Kidney epithelial cell (primary cell): ENCODE data around the gene CHSY1. TPM values are rescaled to one million over a fixed set of nuclear protein-coding genes. Genes with fewer than 3 reads are reported as not detected.
A peak's percentile ranks its signal among the peaks of the same experiment; 100 is the strongest.
"Not testable (repeated sequence)": the region's sequence is repeated elsewhere in the genome, so short reads cannot be mapped to it uniquely, and the experiment has no call there.

Experiments
- DNase-seq: peaks from one replicate; pipeline ENCODE4 v3.0.0-alpha.2; 2010; ENCODE audit warnings: low read depth
- H3K27me3 ChIP-seq: 2 replicates; pipeline ENCODE4 v1.6.0; 2011; ENCODE audit warnings: low read length; ENCODE audit not compliant: control insufficient read depth, insufficient read depth
- H3K36me3 ChIP-seq: 2 replicates; pipeline ENCODE4 v1.5.1; 2011; ENCODE audit warnings: low read length; ENCODE audit not compliant: control insufficient read depth, insufficient read depth
- H3K4me3 ChIP-seq: 2 replicates; pipeline ENCODE4 v1.5.1; 2011; ENCODE audit warnings: low read depth, mild to moderate bottlenecking, control low read depth, low read length
- total RNA-seq: library from RNA; depleted of rRNA; stranded (reverse); fragments of >200 nt; gene quantifications from 2 replicates; pipeline ENCODE4 v1.2.3, GENCODE V29; 2015
- TF ChIP-seq, protein P1 (sequence below): IDR thresholded peaks from 2 replicates; pipeline ENCODE4 v1.5.1; 2011; ENCODE audit warnings: mild to moderate bottlenecking, moderate library complexity, low read length, control low read depth, inconsistent platforms; ENCODE audit not compliant: insufficient read depth, poor library complexity, severe bottlenecking

The CHSY1 gene
- total RNA-seq, 1 donor from 2014 or later: 21.1 TPM

DNA sequence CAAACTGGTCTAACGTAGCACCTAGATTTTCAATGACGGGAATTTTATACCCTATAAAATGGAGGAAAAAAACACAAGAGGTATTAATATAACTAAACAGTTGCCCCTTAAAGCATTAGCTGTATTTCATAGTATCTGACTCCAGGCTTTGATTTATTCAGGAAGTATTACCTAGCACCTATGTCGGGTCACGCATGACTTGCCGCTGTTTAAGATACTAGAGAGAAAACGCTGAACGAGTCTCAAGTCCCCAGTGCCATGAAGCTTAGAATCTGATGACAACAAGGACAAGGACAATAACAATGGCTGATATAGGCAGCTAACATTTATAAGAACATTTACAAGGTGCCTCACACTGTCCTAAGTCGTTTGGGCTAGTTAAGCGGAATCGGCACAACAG, 41.3 kb upstream of the CHSY1 start:
- H3K4me3 ChIP-seq: peak overlapping the region; percentile 97
- no peaks in the 10 kb centered on the region for H3K27me3 ChIP-seq
- H3K36me3 ChIP-seq: peaks cover 1% of the 10 kb centered on the region
- DNase-seq: no peak
- TF ChIP-seq, protein P1, sequence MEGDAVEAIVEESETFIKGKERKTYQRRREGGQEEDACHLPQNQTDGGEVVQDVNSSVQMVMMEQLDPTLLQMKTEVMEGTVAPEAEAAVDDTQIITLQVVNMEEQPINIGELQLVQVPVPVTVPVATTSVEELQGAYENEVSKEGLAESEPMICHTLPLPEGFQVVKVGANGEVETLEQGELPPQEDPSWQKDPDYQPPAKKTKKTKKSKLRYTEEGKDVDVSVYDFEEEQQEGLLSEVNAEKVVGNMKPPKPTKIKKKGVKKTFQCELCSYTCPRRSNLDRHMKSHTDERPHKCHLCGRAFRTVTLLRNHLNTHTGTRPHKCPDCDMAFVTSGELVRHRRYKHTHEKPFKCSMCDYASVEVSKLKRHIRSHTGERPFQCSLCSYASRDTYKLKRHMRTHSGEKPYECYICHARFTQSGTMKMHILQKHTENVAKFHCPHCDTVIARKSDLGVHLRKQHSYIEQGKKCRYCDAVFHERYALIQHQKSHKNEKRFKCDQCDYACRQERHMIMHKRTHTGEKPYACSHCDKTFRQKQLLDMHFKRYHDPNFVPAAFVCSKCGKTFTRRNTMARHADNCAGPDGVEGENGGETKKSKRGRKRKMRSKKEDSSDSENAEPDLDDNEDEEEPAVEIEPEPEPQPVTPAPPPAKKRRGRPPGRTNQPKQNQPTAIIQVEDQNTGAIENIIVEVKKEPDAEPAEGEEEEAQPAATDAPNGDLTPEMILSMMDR: no peak

DNA sequence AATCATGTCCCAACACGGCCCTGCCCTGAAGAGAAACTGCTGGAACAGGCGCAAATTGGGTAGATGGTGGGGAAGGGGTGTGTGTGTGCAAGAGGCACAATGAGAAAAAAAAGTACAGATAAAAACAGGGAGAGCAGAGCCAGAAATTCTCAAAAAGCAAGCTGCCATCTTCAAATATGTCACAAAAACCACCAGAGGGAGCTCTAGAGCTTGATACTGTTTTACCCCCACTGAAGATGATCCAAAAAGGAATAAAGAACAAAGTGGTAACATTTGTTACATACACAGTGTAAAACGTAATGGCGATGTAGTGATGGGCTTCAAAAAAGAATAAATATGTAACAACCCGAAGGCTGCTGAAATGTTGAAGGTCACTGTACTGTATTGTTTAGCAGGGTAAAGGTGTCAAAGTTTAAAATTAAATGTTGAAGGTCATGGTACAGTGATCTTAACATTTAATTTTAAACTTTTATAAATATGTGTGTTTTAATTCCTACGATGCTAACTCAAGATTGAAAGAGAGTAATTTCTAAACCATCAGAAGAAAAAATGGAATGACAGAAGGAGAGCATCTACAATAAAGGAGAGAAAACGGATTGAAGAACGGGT, 37.2 kb upstream of the CHSY1 start:
- peak; percentile 23 for DNase-seq
- Histone ChIP-seq H3K4me3 (no peak overlapping the region), H3K36me3 (peaks cover 1% of the 10 kb centered on the region), H3K27me3 (no peaks in the 10 kb centered on the region)
- TF ChIP-seq, protein P1: peak; percentile 65

DNA sequence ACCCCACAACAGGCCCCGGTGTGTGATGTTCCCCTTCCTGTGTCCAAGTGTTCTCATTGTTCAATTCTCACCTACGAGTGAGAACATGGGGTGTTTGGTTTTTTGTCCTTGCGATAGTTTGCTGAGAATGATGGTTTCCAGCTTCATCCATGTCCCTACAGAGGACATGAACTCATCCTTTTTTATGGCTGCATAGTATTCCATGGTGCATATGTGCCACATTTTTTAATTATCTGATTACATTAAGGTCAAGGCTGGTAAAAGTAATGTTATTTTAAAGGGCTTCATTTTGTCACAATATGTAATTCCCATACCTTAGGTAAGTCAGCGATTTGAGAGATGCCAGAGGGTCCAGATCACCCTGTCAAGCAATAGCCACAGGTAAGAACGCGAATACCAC, 35.5 kb upstream of the CHSY1 start:
- H3K4me3 ChIP-seq, H3K27me3 ChIP-seq, H3K36me3 ChIP-seq, DNase-seq: not testable (repeated sequence)

DNA sequence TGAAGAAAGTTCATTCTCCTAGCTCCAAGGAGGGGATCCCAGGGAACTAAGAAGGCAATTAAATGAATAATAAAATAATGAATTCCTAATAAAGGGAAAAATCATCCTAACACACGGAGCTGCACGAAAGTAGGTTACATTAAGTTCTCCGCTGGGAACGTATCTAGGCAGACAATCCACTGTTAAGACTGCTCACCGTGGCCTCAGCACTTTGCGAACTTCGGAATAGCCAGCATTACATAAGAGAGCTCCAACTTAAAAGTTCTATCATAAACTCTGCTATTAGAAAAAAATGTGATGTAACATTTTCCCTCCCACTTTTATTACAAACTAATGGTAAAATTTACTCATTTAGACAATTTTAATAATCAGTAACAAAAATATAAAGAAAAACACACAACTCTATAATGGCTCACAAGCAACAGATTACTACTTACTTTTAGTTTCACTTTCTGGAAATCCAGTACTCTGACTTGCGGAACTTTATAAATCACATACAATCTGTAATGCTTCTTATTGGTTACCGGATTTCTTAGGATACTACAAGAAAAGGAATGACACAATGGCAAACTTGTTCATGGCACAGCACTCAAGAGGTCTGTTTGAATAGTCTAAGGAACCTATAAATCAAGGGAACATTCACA, 34.7 kb upstream of the CHSY1 start:
- no peak for DNase-seq
- Histone ChIP-seq H3K36me3 (peaks cover 1% of the 10 kb centered on the region), H3K27me3 (no peaks in the 10 kb centered on the region), H3K4me3 (no peak overlapping the region)
- TF ChIP-seq, protein P1: no peak

DNA sequence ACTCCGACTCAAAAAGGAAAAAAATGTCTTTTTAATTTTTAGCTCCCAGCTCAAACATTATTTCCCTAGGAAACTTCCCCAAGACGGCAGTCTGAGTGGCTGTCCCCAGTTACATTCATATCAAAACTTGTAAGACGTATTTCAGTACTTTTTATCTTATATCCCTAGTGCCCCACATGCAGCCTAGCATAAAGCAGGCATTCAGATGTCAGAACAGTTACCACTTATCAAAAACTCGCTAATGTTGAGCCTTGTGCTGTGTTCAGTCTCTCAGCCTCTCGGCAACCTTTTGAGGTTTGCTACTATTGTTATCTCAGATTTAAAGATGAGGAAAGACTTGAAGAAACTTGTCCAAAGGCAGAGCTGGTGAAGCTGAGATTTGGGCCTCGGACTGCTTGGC, 32.1 kb upstream of the CHSY1 start:
- TF ChIP-seq, protein P1: no peak
- no peak overlapping the region for H3K4me3 ChIP-seq
- H3K36me3 ChIP-seq: peaks cover 1% of the 10 kb centered on the region
- no peak for DNase-seq
- H3K27me3 ChIP-seq: no peaks in the 10 kb centered on the region

DNA sequence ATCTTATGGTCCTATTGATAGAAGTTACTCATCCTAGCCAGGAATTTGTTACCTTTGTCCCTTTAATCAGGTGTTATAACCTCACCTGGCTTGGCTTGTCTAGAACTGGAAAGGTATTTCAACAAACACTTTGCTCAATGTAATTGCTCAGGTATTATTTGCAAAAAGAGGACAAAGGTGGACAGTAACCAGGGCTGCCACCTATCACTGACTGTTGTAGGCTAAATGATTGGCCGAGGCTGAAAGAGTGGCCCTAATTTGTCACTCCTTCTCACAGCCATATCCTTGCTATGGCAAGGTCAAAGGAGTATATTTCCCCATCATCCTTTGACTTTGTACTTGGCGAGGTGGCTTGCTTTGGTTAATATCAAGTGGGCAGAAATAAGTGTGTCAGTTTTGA, 28.2 kb upstream of the CHSY1 start:
- Histone ChIP-seq H3K4me3 (no peak overlapping the region), H3K27me3 (no peaks in the 10 kb centered on the region)
- TF ChIP-seq, protein P1: no peak

More for the DNA sequence above, 28.2 kb upstream of the CHSY1 start:
- no peaks in the 10 kb centered on the region for H3K36me3 ChIP-seq
- no peak for DNase-seq
